Measurements from ENCODE around the gene FLNC.

The FLNC gene

GRCh38 chr7:128879939-128880746 is 49.9 kb downstream of the FLNC start:
- DNase-seq (ENCODE audit: low spot score), result no peak

- DNase-seq (ENCODE audit: low spot score), result no peak
These were observed 50.7 kb downstream of the FLNC start for GRCh38 chr7:128880791-128881457.

DNA sequence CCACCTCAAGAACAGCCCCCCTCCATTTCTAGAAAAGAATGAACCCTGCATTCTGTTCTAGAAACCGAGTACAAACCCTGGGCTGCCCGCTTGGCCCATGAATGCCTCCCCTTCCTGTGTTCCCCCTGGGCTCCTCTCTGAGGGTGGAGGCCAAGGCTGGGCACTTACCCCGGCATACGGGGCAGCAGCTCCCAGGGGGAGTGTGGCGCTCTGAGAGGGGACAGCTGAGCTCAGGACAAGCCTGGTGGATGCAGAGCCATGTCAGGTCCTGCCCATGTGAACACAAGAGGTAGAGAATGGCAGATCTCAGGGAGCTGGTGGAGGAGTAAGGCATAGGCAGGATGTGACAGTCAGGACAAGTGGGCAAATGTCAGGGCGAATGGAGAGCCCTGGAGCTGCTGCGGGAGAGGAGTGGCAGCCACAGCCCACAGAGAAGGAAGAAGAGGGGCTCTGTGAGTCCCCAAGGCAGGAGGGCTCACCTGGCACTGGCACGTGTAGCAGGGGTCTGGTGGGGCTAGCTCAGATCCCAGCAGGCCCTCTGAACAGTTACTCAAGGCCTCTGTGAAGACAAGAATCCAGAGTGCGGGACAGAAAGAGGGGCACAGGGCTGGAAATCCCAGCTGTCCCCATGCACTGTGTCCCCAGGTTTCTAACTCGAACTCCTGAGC is 51.4 kb downstream of the FLNC start:
- no peak for DNase-seq (ENCODE audit: low spot score)

- no peak for DNase-seq (ENCODE audit: low spot score)
These were observed 51.9 kb downstream of the FLNC start for GRCh38 chr7:128882134-128882533.

- DNase-seq (ENCODE audit: low spot score), result peak; percentile 84
These were observed 53.6 kb downstream of the FLNC start for GRCh38 chr7:128883622-128884448.

- no peak for DNase-seq (ENCODE audit: low spot score)
These were observed 54.6 kb downstream of the FLNC start for GRCh38 chr7:128884561-128885369.

GRCh38 chr7:128885370-128886187 is 55.4 kb downstream of the FLNC start:
- no peak for DNase-seq (ENCODE audit: low spot score)

DNA sequence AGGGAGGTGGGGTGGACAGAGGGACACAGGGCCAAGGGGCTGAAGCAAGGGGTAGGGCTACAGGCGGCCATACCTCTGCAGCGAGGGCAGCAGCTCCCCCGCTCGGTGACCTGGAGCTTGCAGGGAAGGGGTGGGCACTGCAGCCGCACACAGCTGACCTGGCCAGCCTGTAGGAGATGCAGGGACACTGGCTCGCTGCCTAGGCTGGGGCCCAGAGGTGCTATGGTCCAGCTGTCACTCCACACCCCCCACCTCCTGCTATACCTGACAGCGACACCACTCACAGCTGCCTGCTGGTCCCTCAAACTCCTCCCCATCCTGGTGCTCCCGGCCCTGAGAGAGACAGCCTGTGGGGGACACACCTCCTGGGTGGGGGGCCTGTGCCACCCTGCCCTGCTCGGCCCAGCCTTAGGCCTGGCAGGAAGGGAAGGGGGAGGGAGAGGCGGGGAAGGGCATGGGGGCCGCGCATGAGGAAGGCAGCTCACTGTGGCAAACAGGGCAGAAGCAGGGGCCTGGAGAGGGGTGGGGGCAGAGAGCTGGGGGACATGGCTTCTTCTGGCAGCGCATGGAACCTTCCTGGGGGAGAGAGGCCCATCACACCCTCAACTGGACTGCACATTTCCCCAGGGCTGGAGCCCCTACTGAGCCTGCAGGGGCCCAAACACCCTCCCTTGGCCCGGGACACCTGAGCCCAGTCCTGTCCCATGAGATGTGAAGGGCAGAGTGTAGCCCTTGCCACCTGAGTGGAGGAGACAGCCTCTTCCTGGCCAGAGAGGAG is 56.4 kb downstream of the FLNC start:
- no peak for DNase-seq (ENCODE audit: low spot score)

- no peak for DNase-seq (ENCODE audit: low spot score)
These were observed 57.2 kb downstream of the FLNC start for GRCh38 chr7:128887169-128888038.

DNA sequence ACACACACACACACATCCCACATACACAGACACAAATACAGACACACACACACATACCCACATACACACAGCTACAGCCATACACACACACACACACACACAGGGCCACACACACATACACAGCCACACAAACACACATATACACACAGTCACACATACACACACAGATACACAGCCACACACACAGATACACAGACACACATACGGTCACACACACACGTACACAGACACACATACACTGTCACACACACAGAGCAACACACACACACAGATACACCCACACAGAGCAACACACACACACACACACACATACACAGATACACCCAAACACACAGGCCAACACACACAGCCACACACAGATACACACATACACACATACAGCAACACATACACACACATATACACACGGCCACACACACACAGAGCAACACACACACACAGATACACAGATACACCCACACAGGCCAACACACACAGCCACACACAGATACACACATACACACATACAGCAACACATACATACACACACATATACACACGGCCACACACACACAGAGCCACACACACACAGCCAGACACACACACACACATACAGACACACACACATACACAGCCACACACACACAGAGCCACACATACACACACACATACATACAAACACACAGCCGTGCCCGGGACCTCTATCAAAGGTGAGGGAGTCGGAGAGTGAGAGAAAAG is 58.0 kb downstream of the FLNC start:
- no peak for DNase-seq (ENCODE audit: low spot score)

DNA sequence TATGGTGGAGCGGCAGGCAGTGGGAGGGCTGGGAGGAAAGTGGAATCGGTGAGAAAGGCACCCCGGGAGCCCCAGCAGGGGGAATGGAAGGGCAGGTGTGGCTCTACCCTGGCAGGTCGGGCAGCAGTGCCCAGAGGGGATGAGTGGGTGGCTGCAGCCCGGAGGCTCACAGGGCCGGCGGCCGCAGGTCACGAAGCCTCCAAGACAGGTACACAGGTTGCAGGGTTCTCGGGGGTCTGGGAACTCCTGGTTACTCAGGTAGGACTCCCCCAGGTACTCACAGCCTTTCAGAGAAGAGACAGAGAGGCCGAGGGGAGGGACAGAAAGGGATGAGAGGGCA is 58.5 kb downstream of the FLNC start:
- DNase-seq (ENCODE audit: low spot score), result no peak

DNA sequence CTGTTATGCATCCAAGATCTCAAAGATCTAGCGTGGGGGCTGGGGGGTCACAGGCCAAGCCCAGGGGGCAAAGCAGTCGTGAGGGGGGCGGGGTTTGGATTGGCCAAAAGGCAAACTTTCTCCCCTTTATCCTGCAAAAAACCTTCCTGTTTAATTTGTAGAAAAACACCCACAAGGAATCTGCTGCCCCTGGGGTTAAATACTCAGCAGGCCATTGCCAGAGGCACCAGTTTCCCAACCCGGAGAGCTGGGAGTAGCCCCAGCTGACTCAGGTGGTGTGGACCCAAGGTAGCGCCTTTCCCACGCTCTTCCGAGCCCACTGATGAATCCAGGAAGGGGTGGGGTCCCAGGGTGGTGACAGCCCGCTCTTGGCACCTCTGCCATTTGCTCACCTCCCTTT is 58.9 kb downstream of the FLNC start:
- no peak for DNase-seq (ENCODE audit: low spot score)

- no peak for DNase-seq (ENCODE audit: low spot score)
These were observed 60.3 kb downstream of the FLNC start for GRCh38 chr7:128890306-128891109.

DNA sequence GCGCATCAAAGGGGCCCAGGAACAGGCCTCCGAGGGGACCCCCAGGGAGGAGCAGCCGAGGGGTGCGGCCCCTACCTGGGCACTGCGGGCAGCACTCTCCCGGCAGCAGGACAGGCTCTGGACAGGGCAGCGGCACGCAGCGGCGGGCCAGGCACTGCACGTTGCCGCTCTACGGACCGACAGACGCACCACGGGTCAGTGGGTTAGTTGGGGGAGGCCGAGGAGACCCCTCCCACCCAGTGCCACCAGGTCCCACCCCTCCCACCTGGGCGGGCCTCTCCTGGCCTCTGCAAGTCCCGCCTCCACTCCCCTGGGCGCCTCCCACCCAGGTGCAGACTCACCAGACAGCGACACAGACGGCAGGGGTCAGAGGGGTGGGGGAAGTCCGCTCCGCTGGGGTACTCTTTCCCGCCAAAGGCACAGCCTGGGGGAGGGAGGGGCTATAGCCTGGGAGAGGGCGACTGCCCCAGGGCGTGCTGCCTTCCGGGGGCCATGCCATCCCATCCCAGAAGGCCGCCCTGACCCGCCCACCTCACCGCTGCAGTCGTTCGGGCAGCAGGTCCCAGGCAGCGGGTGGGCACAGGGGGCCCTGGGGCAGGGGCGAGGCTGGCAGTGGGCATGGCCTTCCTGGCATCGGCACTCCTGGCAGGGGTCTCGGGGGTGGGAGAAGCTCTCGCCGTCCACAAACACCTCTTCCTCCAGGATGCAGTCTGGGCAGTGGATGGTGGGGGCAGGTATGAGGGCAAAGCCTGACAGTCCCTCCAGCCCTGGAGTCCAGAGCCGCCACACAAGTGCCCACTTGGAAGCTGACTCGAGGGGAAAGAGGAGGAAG is 61.1 kb downstream of the FLNC start:
- no peak for DNase-seq (ENCODE audit: low spot score)

GRCh38 chr7:128891942-128892269 is 61.7 kb downstream of the FLNC start:
- DNase-seq (ENCODE audit: low spot score), result no peak

- DNase-seq (ENCODE audit: low spot score), result no peak
These were observed 62.5 kb downstream of the FLNC start for GRCh38 chr7:128892521-128893250.

Data from CD4-positive, alpha-beta T cell treated with Interleukin-15 for 4 hours (primary cell).